HG03460 (cell line): ENCODE measurements around the gene AP1S2.
"Not testable (repeated sequence)": the region's sequence is repeated elsewhere in the genome, so short reads cannot be mapped to it uniquely, and the experiment has no call there.

Experiments
- ATAC-seq: cut with Tn5 transposase; IDR thresholded peaks from one replicate; pipeline ENCODE4 v1.9.1; 2021; ENCODE audit not compliant: unreplicated experiment

The AP1S2 gene

GRCh38 chrX:15855568-15856221 is 1.1 kb upstream of the AP1S2 start:
- ATAC-seq = no peak

GRCh38 chrX:15854080-15854655 is 445 bp downstream of the AP1S2 start:
- peak; percentile 41 for ATAC-seq

- no peak for ATAC-seq
Observed at GRCh38 chrX:15853586-15854079, 980 bp downstream of the AP1S2 start.

- no peak for ATAC-seq
Observed at GRCh38 chrX:15849555-15849954, 5.1 kb downstream of the AP1S2 start.

- ATAC-seq = no peak
Observed at GRCh38 chrX:15848576-15848975, 6.0 kb downstream of the AP1S2 start.

- no peak for ATAC-seq
Observed at GRCh38 chrX:15843960-15844359, 10.7 kb downstream of the AP1S2 start.

GRCh38 chrX:15841853-15842516 is 12.6 kb downstream of the AP1S2 start:
- ATAC-seq = no peak

GRCh38 chrX:15838017-15838416 is 16.6 kb downstream of the AP1S2 start:
- ATAC-seq = no peak

GRCh38 chrX:15834827-15835595 is 19.6 kb downstream of the AP1S2 start:
- no peak for ATAC-seq

- no peak for ATAC-seq
Observed at GRCh38 chrX:15834053-15834452, 20.6 kb downstream of the AP1S2 start.

GRCh38 chrX:15831347-15831746 is 23.3 kb downstream of the AP1S2 start:
- not testable (repeated sequence) for ATAC-seq

- no peak for ATAC-seq
Observed at GRCh38 chrX:15829217-15829616, 25.4 kb downstream of the AP1S2 start.

GRCh38 chrX:15825936-15826335 is 28.7 kb downstream of the AP1S2 start:
- no peak for ATAC-seq

GRCh38 chrX:15822922-15823321 is 31.7 kb downstream of the AP1S2 start:
- no peak for ATAC-seq

GRCh38 chrX:15820106-15821073 is 34.2 kb downstream of the AP1S2 start:
- ATAC-seq = no peak

- ATAC-seq = no peak
Observed at GRCh38 chrX:15816886-15817285, 37.7 kb downstream of the AP1S2 start.

GRCh38 chrX:15816438-15816809 is 38.2 kb downstream of the AP1S2 start:
- no peak for ATAC-seq

GRCh38 chrX:15815779-15816437 is 38.7 kb downstream of the AP1S2 start:
- ATAC-seq = no peak

- ATAC-seq = no peak
Observed at GRCh38 chrX:15814771-15815365, 39.7 kb downstream of the AP1S2 start.
